Measurements from ENCODE around the gene IL22RA2.

Gene IL22RA2

DNA sequence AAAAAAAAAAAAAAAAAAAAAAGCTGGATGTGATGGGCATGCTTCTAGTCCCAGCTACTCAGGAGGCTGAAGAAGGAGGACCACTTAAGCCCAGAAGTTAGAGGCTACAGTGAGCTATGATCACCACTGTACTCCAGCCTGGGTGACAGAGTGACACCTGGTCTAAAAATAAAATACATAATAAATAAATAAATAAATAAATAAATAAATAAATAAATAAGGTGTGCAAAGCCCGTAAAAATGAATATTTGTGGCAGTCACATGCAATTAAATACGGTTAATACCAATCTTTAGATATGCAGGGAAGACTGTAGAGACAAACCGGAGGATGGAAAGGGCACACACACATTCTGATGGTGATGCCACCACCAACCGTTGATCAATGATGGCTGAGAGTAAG, 26.2 kb downstream of the IL22RA2 start:
- peaks cover 7% of the 10 kb centered on the region for H3K36me3 Mint-ChIP-seq
- ATAC-seq (ENCODE audit: low read depth): no peak

DNA sequence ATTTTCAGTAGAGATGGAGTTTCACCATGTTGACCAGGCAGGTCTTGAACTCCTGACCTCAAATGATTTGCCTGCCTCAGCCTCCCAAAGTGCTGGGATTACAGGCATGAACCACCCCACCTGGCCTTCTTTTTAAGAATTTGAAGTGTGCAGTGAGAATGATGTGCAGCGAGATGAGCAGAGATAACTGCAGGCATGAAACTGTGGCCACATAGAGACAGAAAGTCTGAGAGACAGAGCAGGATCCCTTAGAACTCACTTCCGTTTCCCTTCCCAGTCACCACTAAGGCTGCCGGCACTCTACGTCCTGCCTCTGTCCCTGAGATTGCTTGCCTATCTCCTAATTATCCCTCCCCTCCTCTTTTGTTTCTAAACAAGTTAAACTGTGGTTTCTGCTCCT, 27.2 kb downstream of the IL22RA2 start:
- H3K4me1 Mint-ChIP-seq: peaks cover 9% of the 10 kb centered on the region
- ATAC-seq (ENCODE audit: low read depth) (no peak), DNase-seq (ENCODE audit: low spot score in 2 of 2) (no peak)
- H3K4me3 Mint-ChIP-seq: no peak overlapping the region
- H3K27ac Mint-ChIP-seq: no peak overlapping the region
- H3K36me3 Mint-ChIP-seq: peaks cover 2% of the 10 kb centered on the region
- no peaks in the 10 kb centered on the region for H3K27me3 Mint-ChIP-seq
- H3K9me3 Mint-ChIP-seq: no peaks in the 10 kb centered on the region

More for the DNA sequence above, 26.2 kb downstream of the IL22RA2 start:
- no peak overlapping the region for H3K27ac Mint-ChIP-seq
- peaks cover 9% of the 10 kb centered on the region for H3K4me1 Mint-ChIP-seq
- no peaks in the 10 kb centered on the region for H3K27me3 Mint-ChIP-seq
- no peak for DNase-seq (ENCODE audit: low spot score in 2 of 2)
- no peak overlapping the region for H3K4me3 Mint-ChIP-seq
- H3K9me3 Mint-ChIP-seq: no peaks in the 10 kb centered on the region

DNA sequence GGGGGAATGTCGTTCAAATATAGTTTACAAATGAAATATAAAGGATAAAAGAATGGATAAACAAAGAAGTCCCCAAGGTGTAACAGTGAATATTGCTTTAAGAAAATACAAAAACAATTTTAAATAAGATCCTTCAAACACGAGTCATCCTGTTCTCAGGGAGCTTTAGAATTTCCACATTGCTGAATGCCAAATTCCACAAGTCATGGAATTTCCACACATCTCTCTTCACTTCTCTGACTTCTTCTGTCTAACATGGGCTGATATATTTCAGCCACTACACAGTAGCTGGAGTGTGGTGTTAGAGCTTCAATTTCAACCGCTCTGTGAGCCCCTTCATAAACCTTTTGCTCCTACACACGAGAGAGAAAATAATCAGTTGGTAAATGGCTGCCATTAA, 28.0 kb downstream of the IL22RA2 start:
- no peak overlapping the region for H3K4me3 Mint-ChIP-seq
- H3K4me1 Mint-ChIP-seq: peaks cover 9% of the 10 kb centered on the region
- H3K27ac Mint-ChIP-seq: no peak overlapping the region
- DNase-seq (ENCODE audit: low spot score in 2 of 2): no peak
- ATAC-seq (ENCODE audit: low read depth): no peak
- H3K27me3 Mint-ChIP-seq: no peaks in the 10 kb centered on the region
- H3K36me3 Mint-ChIP-seq: peaks cover 1% of the 10 kb centered on the region
- H3K9me3 Mint-ChIP-seq: no peaks in the 10 kb centered on the region

DNA sequence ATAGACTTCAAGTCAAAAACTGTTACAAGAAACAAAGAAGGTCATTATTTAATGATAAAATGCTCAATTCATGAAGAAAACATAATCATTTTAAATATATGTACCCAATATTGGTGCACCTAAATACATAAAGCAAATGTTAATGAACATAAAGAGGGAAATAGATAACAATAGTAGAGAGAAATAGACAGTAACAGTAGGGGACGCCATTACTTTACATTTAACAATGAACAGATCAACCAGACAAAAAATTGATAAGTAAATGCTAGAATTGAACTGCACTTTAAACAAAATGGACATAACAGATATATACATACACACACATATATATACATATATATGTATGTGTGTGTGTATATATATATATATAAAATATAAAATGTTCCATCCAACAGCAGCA, 37.4 kb downstream of the IL22RA2 start:
- peaks cover 5% of the 10 kb centered on the region for H3K36me3 Mint-ChIP-seq
- DNase-seq (ENCODE audit: low spot score in 2 of 2) (no peak), ATAC-seq (ENCODE audit: low read depth) (no peak)
- H3K4me1 Mint-ChIP-seq: no peaks in the 10 kb centered on the region
- H3K9me3 Mint-ChIP-seq: peaks cover 11% of the 10 kb centered on the region
- no peaks in the 10 kb centered on the region for H3K27me3 Mint-ChIP-seq
- no peak overlapping the region for H3K27ac Mint-ChIP-seq
- H3K4me3 Mint-ChIP-seq: no peak overlapping the region

DNA sequence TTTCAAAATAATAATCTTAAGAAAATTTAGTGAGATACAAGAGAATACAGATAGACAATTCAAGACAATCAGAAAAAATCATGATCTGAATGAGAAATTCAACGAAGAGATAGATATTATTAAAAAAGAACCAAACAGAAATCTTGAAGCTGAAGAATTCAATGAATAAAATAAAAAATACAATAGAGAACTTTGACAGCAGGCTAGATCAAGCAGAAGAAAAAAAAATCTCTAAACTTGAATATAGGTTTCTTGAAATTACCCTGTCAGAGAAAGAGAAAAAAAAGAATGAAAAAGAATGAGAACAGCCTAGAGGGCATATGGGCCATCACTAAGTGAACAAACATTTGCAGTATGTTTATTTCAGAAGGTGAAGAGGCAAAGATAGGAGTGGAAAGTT, 39.0 kb downstream of the IL22RA2 start:
- Mint-ChIP-seq H3K9me3 (peaks cover 10% of the 10 kb centered on the region), H3K36me3 (peaks cover 5% of the 10 kb centered on the region), H3K27me3 (no peaks in the 10 kb centered on the region), H3K27ac (no peak overlapping the region), H3K4me1 (no peaks in the 10 kb centered on the region), H3K4me3 (no peak overlapping the region)
- DNase-seq (ENCODE audit: low spot score in 2 of 2): no peak
- no peak for ATAC-seq (ENCODE audit: low read depth)

DNA sequence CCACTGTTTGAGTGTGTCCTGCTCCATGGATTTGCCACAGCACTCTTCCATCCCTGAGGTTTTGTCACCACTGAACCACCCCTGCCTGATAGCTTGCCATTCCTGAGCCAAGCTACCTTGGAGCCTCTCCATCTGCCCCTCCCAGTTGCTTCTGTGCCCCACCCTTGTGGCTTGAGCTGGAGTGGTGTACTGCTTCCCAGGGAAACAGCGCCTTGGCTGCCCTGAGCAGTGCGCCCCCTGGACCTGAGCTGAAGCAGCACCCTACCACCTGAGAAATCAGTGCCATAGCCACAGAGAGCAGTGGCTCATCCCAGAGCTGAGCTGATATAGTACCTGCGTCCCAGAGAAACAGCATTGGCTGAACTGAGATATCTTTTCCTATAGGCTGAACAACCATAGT, 40.3 kb downstream of the IL22RA2 start:
- Mint-ChIP-seq H3K36me3 (peaks cover 11% of the 10 kb centered on the region), H3K27me3 (no peaks in the 10 kb centered on the region), H3K4me3 (no peak overlapping the region), H3K4me1 (no peaks in the 10 kb centered on the region), H3K9me3 (peaks cover 14% of the 10 kb centered on the region), H3K27ac (no peak overlapping the region)
- ATAC-seq (ENCODE audit: low read depth) (no peak), DNase-seq (ENCODE audit: low spot score in 2 of 2) (no peak)

DNA sequence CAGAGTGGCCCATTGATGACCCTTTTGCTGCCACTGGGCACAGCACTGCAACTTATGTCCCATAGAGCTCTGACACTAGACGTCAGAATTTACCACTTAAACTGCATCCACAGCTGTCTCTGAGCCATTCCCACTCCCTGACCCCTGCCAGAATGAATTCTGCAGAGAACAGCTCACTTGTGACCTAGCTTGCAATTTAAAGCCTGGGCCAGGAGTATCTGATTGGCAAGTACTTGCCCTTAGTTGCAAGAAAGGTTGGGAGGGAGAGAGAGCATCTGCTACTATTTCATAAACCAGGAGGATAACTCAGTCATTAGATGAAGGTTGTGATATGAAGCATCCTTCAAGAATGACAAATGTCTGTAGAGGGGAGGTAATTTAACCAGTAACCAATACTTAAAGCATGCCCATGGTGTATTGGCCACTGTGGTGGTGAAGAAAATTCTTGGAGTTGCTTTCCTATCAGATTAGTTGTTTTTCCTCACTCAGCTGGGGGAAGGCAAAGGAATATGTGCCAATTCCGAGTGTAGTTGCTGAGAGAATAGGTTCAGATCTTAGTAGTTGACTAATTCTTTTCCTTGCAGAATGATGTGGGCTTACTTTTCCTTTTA, 46.5 kb downstream of the IL22RA2 start:
- H3K27me3 Mint-ChIP-seq: no peaks in the 10 kb centered on the region

DNA sequence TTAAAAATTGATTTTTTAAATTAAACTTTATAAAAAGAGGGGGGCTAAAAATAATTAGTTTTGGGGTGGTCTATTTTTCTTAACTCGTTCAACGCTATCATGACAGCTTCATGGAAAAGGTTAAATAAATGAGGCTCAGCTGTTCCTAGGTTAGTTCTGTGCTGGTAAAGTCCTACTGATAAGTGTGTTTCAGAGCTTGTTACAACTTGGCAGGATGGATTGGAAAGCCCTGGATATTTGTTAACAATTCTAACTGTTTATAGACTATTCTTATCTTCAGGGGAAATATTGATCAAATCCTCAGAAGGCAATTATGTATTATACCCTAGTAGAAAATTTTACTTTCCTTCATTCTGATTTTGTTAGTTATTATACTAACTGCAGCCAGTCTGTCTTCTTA, 50.4 kb downstream of the IL22RA2 start:
- Mint-ChIP-seq H3K27me3 (no peaks in the 10 kb centered on the region), H3K4me1 (peaks cover 13% of the 10 kb centered on the region), H3K4me3 (no peak overlapping the region), H3K36me3 (no peaks in the 10 kb centered on the region), H3K9me3 (peaks cover 4% of the 10 kb centered on the region), H3K27ac (peak overlapping the region; percentile 41)
- ATAC-seq (ENCODE audit: low read depth) (no peak), DNase-seq (ENCODE audit: low spot score in 2 of 2) (no peak)

More for the DNA sequence above, 46.5 kb downstream of the IL22RA2 start:
- Mint-ChIP-seq H3K4me3 (no peak overlapping the region), H3K9me3 (peaks cover 10% of the 10 kb centered on the region), H3K27ac (no peak overlapping the region), H3K4me1 (peaks cover 6% of the 10 kb centered on the region), H3K36me3 (peaks cover 6% of the 10 kb centered on the region)
- DNase-seq (ENCODE audit: low spot score in 2 of 2) (no peak), ATAC-seq (ENCODE audit: low read depth) (no peak)

DNA sequence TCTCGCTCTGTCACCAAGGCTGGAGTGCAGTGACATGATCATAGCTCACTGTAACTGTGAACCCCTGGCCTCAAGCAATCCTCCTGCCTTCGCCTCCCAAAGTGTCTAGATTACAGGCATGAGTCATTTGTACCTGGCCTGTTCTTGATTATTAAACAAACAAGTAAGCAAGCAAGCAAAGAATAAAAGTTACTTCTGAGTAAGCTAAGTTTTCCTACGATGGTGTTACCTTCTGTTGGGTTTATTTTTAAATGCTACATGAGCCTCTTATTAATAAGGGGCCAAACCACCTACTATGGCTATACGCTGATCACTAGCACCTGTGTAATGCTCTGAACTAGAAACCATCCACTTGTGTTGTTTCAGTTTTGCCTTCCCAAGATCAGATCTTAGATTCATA, 50.8 kb downstream of the IL22RA2 start:
- H3K9me3 Mint-ChIP-seq: peaks cover 6% of the 10 kb centered on the region
- peak overlapping the region; percentile 41 for H3K27ac Mint-ChIP-seq
- DNase-seq (ENCODE audit: low spot score in 2 of 2) (no peak), ATAC-seq (ENCODE audit: low read depth) (no peak)
- peaks cover 13% of the 10 kb centered on the region for H3K4me1 Mint-ChIP-seq
- no peak overlapping the region for H3K4me3 Mint-ChIP-seq
- peaks cover 2% of the 10 kb centered on the region for H3K36me3 Mint-ChIP-seq
- no peaks in the 10 kb centered on the region for H3K27me3 Mint-ChIP-seq

DNA sequence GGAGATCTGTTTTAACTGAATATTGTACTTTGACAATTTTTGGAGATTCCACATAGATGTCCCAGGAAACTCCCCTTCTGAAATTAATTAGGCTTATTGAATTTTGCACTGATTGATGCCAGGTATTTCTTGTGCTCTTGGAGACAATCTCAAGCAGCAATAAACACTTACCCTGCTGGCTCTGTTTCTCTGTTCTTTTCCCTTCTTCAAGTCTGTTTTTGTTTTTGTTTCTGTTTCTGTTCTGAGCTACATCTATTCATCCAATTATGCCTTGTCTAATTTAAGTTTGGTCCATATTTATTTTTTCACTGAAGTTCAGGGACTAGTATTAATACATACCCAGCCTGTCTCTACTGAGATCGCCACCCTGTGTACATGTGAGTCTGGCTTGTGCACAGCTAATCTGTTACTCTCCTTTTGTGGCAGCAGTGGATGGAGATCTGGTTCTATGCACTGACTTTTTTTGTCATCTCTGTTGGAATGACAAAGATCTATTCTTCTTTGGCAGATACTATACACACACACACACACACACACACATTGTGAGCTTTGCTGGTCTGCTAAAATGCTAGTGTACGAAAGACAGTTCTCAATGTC, 51.9 kb downstream of the IL22RA2 start:
- peaks cover 2% of the 10 kb centered on the region for H3K36me3 Mint-ChIP-seq
- H3K27me3 Mint-ChIP-seq: no peaks in the 10 kb centered on the region
- peaks cover 17% of the 10 kb centered on the region for H3K4me1 Mint-ChIP-seq
- peak overlapping the region; percentile 39 for H3K4me3 Mint-ChIP-seq
- ATAC-seq (ENCODE audit: low read depth) (peak; percentile 57), DNase-seq (ENCODE audit: low spot score in 2 of 2) (no peak)
- peaks cover 5% of the 10 kb centered on the region for H3K9me3 Mint-ChIP-seq
- peak overlapping the region; percentile 32 for H3K27ac Mint-ChIP-seq

DNA sequence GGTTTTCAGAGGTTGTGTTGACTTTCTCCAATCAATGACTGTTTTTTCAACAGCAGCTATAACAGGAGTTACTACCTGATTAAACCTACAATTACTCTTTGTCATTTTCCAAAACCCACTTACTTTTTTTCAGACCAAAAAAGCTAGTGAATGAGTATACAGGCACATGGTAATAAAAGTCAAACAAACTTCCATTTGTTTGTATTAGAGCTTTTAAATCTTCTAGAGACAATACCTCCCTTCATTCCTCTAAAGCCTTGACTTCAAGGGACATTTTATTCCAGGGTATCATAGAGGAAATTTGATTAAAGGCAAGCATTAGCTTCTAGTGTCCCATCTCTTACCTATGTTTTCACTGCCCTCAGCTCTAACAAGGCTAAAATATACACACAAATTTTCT, 52.7 kb downstream of the IL22RA2 start:
- Mint-ChIP-seq H3K9me3 (peaks cover 5% of the 10 kb centered on the region), H3K27ac (peak overlapping the region; percentile 32), H3K4me1 (peaks cover 17% of the 10 kb centered on the region), H3K36me3 (peaks cover 2% of the 10 kb centered on the region), H3K27me3 (no peaks in the 10 kb centered on the region), H3K4me3 (no peak overlapping the region)
- ATAC-seq (ENCODE audit: low read depth): no peak
- no peak for DNase-seq (ENCODE audit: low spot score in 2 of 2)

DNA sequence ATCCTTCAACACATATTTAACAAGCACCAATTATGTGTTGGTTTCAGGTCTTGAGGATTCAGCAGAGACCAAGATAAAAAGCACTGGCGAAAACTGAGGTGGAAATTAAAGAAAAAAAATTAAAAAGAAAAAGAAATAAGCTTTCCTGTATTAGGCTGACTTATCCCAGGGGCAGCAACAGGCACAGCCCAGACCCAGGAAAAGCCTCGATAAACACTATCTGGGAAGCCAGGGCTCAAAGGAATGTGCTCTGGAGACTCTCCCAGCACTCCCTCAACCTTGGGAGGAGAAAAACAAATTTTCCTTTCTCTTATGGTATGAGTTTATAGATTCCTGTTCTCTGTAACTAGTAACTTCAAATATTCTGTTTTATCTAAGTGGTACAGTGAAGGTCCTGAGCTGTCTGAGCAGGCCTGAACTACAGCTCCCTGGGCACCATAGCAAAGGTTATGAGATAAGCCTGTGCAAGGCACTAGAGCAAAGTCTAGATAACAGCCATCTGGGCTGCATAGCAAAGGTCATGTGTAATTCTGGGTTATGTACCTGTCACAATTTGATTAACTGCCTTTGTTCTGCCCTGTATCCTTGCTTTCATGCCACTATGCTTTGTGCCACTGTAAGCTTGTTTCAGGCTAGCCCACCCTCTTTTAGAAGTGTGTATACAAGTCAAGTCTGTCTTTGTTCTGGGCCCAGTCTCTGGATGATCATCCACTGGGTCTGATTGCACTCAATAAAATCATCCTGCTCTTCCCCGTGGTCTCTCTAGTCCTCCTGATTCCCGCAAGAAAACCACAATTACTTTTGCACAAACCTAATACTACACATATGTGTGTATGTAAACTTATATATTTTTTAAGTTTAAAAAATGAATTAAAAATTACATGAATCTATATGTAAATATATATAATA, 54.0 kb downstream of the IL22RA2 start:
- no peaks in the 10 kb centered on the region for H3K27me3 Mint-ChIP-seq
- DNase-seq (ENCODE audit: low spot score in 2 of 2): no peak
- H3K4me1 Mint-ChIP-seq: peaks cover 15% of the 10 kb centered on the region
- no peak for ATAC-seq (ENCODE audit: low read depth)
- no peak overlapping the region for H3K4me3 Mint-ChIP-seq
- H3K27ac Mint-ChIP-seq: no peak overlapping the region
- H3K9me3 Mint-ChIP-seq: peaks cover 5% of the 10 kb centered on the region
- H3K36me3 Mint-ChIP-seq: peaks cover 2% of the 10 kb centered on the region

DNA sequence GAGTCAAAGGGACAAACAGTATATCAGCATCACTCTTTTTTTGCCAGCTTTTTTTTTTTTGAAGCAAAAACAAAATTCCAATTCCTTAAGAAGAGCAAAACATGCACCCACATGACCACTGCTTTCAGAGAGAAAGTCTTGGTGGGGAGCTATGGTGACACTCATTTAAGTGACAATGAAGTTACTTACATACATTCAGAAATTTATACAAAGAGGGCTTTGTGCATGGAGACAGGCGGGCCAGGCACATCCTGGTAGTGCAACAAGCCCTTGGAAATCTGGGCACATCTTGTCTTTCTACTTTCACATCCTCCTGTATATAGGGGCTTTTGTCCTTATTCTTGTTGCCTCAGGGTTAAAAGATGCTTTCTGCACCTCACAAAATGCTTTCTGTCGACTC, 55.9 kb downstream of the IL22RA2 start:
- no peak overlapping the region for H3K4me3 Mint-ChIP-seq
- H3K27me3 Mint-ChIP-seq: no peaks in the 10 kb centered on the region
- ATAC-seq (ENCODE audit: low read depth): no peak
- peaks cover 2% of the 10 kb centered on the region for H3K36me3 Mint-ChIP-seq
- H3K9me3 Mint-ChIP-seq: peaks cover 5% of the 10 kb centered on the region
- no peak overlapping the region for H3K27ac Mint-ChIP-seq
- DNase-seq (ENCODE audit: low spot score in 2 of 2): no peak
- peaks cover 12% of the 10 kb centered on the region for H3K4me1 Mint-ChIP-seq

DNA sequence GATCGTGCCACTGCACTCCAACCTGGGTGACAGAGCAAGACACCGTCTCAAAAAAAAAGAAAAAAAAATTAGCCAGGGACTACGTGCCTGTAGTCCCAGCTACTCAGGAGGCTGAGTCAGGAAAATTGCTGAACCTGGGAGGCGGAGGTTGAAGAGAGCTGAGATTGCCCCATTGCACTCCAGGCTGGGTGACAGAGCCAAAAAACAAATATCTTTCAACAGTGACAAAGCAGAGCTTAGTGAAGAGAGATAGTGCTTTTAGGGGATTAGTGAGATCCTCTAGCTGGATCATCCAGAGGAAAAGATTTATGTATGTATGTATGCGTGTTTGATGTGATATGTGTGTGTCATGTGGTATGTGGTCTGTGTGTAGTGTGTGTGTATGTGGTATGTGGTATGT, 56.6 kb downstream of the IL22RA2 start:
- Mint-ChIP-seq H3K27ac (no peak overlapping the region), H3K9me3 (peaks cover 5% of the 10 kb centered on the region), H3K27me3 (no peaks in the 10 kb centered on the region), H3K36me3 (peaks cover 2% of the 10 kb centered on the region), H3K4me3 (no peak overlapping the region), H3K4me1 (peaks cover 10% of the 10 kb centered on the region)
- no peak for ATAC-seq (ENCODE audit: low read depth)
- DNase-seq (ENCODE audit: low spot score in 2 of 2): no peak
